Breast epithelium (tissue), 3 donors: ENCODE data around the gene EIPR1.

Experiments used
- POLR2A ChIP-seq: fragments of 450-650 bp; IDR thresholded peaks from one replicate; pipeline ENCODE4 v1.6.1; 2016; ENCODE audit warnings: antibody characterized with exemption, mild to moderate bottlenecking, moderate library complexity
- POLR2AphosphoS5 ChIP-seq, 3 donors: sonication (generic); formaldehyde crosslinking; IDR thresholded peaks; one replicate each; pipeline ENCODE4 v1.6.1; 2017; ENCODE audit warnings: antibody characterized with exemption in 3 of 3
- TF ChIP-seq, protein P1 (sequence below), 3 donors: fragments of 450-650 bp; IDR thresholded peaks; one replicate each; pipeline ENCODE4 v1.5.1; 2016 to 2017; ENCODE audit warnings: antibody characterized with exemption in 3 of 3, mild to moderate bottlenecking in 3 of 3, moderate library complexity in 3 of 3

DNA sequence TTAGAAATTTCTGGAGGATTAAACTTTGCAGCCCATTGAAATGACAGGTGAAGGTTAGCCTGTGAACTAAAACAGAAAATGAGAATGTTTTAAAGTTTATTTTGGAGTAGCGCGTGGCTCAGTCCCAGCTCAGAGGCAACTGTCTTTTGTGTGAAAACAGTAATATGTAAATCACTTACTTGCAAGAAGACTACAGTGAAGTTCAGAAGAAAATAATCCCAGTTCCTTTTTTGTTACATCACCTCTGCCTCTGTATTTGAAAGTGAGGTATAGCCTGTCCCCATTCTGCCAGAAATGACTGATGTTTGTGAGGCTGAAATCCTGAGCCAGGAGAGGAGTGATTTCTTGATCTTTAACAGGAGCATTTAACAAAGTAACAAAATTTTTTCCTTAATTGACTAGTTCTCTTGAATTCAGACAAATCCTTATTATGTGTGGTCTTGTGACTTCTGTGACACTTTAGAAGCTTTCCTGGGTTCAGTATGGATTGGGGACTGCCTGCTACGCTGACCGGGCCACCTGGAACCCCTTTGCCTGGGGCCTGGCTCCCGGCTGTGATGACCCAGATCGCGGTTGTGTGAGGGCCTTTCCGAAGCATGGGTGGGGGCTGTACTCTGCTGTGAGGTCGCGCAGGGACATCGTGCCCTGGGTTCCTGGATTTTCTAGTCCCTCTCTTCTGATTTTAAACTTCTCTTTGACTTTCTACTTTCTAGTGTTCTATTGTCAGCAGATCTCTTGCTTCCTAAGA is 26.1 kb upstream of the EIPR1 start:
- TF ChIP-seq POLR2A, result no peak
- TF ChIP-seq, protein P1, sequence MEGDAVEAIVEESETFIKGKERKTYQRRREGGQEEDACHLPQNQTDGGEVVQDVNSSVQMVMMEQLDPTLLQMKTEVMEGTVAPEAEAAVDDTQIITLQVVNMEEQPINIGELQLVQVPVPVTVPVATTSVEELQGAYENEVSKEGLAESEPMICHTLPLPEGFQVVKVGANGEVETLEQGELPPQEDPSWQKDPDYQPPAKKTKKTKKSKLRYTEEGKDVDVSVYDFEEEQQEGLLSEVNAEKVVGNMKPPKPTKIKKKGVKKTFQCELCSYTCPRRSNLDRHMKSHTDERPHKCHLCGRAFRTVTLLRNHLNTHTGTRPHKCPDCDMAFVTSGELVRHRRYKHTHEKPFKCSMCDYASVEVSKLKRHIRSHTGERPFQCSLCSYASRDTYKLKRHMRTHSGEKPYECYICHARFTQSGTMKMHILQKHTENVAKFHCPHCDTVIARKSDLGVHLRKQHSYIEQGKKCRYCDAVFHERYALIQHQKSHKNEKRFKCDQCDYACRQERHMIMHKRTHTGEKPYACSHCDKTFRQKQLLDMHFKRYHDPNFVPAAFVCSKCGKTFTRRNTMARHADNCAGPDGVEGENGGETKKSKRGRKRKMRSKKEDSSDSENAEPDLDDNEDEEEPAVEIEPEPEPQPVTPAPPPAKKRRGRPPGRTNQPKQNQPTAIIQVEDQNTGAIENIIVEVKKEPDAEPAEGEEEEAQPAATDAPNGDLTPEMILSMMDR (IDR thresholded peaks at IDR 0.05), result no peak
- no peak for TF ChIP-seq POLR2AphosphoS5 (IDR thresholded peaks at IDR 0.05)
